HepG2 (cell line): ENCODE results near the gene IRS1. TPM values are rescaled to one million over a fixed set of nuclear protein-coding genes. Genes with fewer than 3 reads are reported as not detected.

Experiments
- AKNA ChIP-seq: sonication (generic); formaldehyde crosslinking; IDR thresholded peaks from 2 replicates; pipeline ENCODE4 v1.4.0; 2020; ENCODE audit warnings: missing genetic modification reagents, borderline replicate concordance
- GZF1 ChIP-seq: sonication (generic); formaldehyde crosslinking; IDR thresholded peaks from 2 replicates; pipeline ENCODE4 v1.5.1; 2020; ENCODE audit warnings: mild to moderate bottlenecking, missing genetic modification reagents
- HDAC2 ChIP-seq: sonication (generic); formaldehyde crosslinking; IDR thresholded peaks from 2 replicates; pipeline ENCODE4 v1.4.0; 2020; ENCODE audit warnings: missing genetic modification reagents
- IRF2 ChIP-seq: IDR thresholded peaks from 2 replicates; pipeline ENCODE4 v1.6.1; 2018; ENCODE audit warnings: missing genetic modification reagents, missing compliant biosample characterization
- JDP2 ChIP-seq: sonication (generic); formaldehyde crosslinking; IDR thresholded peaks from 2 replicates; pipeline ENCODE4 v1.8.1; 2022; ENCODE audit warnings: missing genetic modification reagents, borderline replicate concordance
- MED1 ChIP-seq: sonication (generic); formaldehyde crosslinking; IDR thresholded peaks from 2 replicates; pipeline ENCODE4 v1.4.0; 2020; ENCODE audit warnings: missing genetic modification reagents
- MEIS1 ChIP-seq: sonication (generic); formaldehyde crosslinking; IDR thresholded peaks from 2 replicates; pipeline ENCODE4 v1.9.0; 2021; ENCODE audit warnings: mild to moderate bottlenecking, missing genetic modification reagents, moderate library complexity, borderline replicate concordance
- POLR2AphosphoS5 ChIP-seq: IDR thresholded peaks from 2 replicates; pipeline ENCODE4 v1.6.1; 2012; ENCODE audit warnings: low read depth, low read length
- SALL1 ChIP-seq: sonication (generic); formaldehyde crosslinking; IDR thresholded peaks from 2 replicates; pipeline ENCODE4 v1.8.0; 2022; ENCODE audit warnings: mild to moderate bottlenecking, missing genetic modification reagents
- SATB2 ChIP-seq: sonication (generic); formaldehyde crosslinking; IDR thresholded peaks from 2 replicates; pipeline ENCODE4 v1.5.0; 2020; ENCODE audit warnings: missing genetic modification reagents
- TOPORS ChIP-seq: sonication (generic); formaldehyde crosslinking; IDR thresholded peaks from 2 replicates; pipeline ENCODE4 v1.8.0; 2023; ENCODE audit warnings: mild to moderate bottlenecking, missing genetic modification reagents
- YY1 ChIP-seq: IDR thresholded peaks from 2 replicates; pipeline ENCODE4 v1.6.1; 2011; ENCODE audit warnings: low read length, low read depth, moderate library complexity, mild to moderate bottlenecking; ENCODE audit not compliant: insufficient read depth, insufficient replicate concordance
- ZBTB42 ChIP-seq: sonication (generic); formaldehyde crosslinking; IDR thresholded peaks from 2 replicates; pipeline ENCODE4 v1.5.0; 2020; ENCODE audit warnings: mild to moderate bottlenecking, missing genetic modification reagents
- ZNF207 ChIP-seq: fragments of 450-650 bp; IDR thresholded peaks from 2 replicates; pipeline ENCODE4 v1.6.1; 2016; ENCODE audit warnings: antibody characterized with exemption, borderline replicate concordance
- ZNF501 ChIP-seq: sonication (generic); formaldehyde crosslinking; IDR thresholded peaks from 2 replicates; pipeline ENCODE4 v1.5.1; 2020; ENCODE audit warnings: mild to moderate bottlenecking, moderate library complexity, missing genetic modification reagents
- ZNF619 ChIP-seq: sonication (generic); formaldehyde crosslinking; IDR thresholded peaks from 2 replicates; pipeline ENCODE4 v1.4.0; 2020; ENCODE audit warnings: mild to moderate bottlenecking, missing genetic modification reagents
- ZNF841 ChIP-seq: sonication (generic); formaldehyde crosslinking; IDR thresholded peaks from 2 replicates; pipeline ENCODE4 v1.8.1; 2023; ENCODE audit warnings: missing genetic modification reagents, borderline replicate concordance
- ZSCAN12 ChIP-seq: sonication (generic); formaldehyde crosslinking; IDR thresholded peaks from 2 replicates; pipeline ENCODE4 v1.9.0; 2021; ENCODE audit warnings: mild to moderate bottlenecking, missing genetic modification reagents
- polyA plus RNA-seq, 8 experiments: library from polyadenylated mRNA; depleted of rRNA in 3 of 8; stranded (reverse) in 7 of 8; unstranded in 1 of 8; fragments of >200 nt; fragmentation: Illumina TruSeq in 4 of 8; extraction: Trizol in 4 of 8; gene quantifications; 2 replicates each; pipeline versions ENCODE4 v1.2.1 to v1.2.3, GENCODE V29; 2011 to 2016; ENCODE audit warnings: low read depth in 4 of 8, missing spikeins in 1 of 8, mixed read lengths in 1 of 8; ENCODE audit not compliant: insufficient read depth in 1 of 8
- total RNA-seq, 5 experiments: library from RNA; depleted of rRNA; stranded (reverse); fragments of >200 nt; fragmentation: Illumina TruSeq; extraction: Trizol; gene quantifications; 2 replicates each; pipeline ENCODE4 v1.2.3, GENCODE V29; 2016; ENCODE audit warnings: low read depth in 1 of 5
- TF ChIP-seq, protein P1 (sequence below), 2 experiments: sonication (generic) in 1 of 2; formaldehyde crosslinking in 1 of 2; IDR thresholded peaks; 2 replicates each; pipeline versions ENCODE4 v1.5.1 to v1.6.1; 2011 to 2020; ENCODE audit warnings: borderline replicate concordance in 1 of 2, low read depth in 1 of 2, low read length in 1 of 2, mild to moderate bottlenecking in 1 of 2, missing genetic modification reagents in 1 of 2, moderate library complexity in 1 of 2
- TF ChIP-seq, protein P2 (sequence below): sonication (generic); formaldehyde crosslinking; conservative IDR thresholded peaks from 2 replicates; pipeline ENCODE4 v1.4.0; 2020; ENCODE audit warnings: mild to moderate bottlenecking, missing genetic modification reagents, moderate library complexity

Gene IRS1
- total and polyA plus RNA-seq, 2 of the 13 experiments (the other 11 are each of a cell fraction or from before 2014, with no cell fraction given) = 8.7 to 9.0 TPM

DNA sequence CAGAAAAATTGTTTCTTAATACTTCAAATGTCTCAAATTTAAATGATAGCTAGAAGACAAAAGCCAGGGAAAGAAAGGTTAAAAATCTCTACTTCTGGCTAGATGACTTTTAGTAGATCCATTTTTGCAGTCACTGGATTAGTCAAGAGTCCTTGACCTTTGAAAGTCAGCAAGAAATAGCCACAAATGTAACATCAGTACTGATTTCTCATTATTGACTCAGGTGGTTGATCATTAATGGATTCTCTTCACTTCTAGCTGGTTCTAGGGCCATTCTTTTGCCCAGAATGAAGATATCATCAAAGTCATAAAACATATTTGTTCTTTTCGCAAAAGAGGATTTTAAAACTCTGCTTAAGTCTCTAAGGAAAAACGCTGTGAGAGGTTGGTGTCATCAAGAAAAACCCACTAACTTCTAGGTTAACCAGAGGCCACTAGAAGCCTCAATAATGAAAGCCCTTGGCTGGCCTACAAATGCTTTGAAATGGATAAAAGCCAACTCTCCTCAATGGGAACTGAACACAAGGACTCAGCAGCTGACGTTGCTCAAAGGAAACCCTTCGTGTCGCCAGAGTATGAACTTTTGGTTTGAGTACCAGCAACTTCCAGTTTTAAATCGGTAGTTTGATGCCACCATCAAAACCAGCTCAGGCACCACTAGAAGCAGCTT, 66.3 kb downstream of the IRS1 start (continued):
- TF ChIP-seq, protein P1, sequence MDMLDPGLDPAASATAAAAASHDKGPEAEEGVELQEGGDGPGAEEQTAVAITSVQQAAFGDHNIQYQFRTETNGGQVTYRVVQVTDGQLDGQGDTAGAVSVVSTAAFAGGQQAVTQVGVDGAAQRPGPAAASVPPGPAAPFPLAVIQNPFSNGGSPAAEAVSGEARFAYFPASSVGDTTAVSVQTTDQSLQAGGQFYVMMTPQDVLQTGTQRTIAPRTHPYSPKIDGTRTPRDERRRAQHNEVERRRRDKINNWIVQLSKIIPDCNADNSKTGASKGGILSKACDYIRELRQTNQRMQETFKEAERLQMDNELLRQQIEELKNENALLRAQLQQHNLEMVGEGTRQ (IDR thresholded peaks at IDR 0.05; ENCODE audit: low read depth, low read length) = no peak
- TF ChIP-seq, protein P1 (CRISPR knock-in tag; IDR thresholded peaks at IDR 0.05; ENCODE audit: borderline replicate concordance) = no peak; the same call in 1 of the 2 replicates
- no peak; the same call in 1 of the 2 replicates for TF ChIP-seq POLR2AphosphoS5
- peak; percentile 95 for TF ChIP-seq HDAC2 (CRISPR knock-in tag)
- TF ChIP-seq ZNF207 = no peak
- TF ChIP-seq MEIS1 (CRISPR knock-in tag) = no peak
- peak; percentile 48; the same call in 1 of the 2 replicates for TF ChIP-seq GZF1
- TF ChIP-seq MED1 (CRISPR knock-in tag) = peak; percentile 96
- TF ChIP-seq YY1 = peak; percentile 45
- TF ChIP-seq ZSCAN12 = no peak
- TF ChIP-seq, protein P2, sequence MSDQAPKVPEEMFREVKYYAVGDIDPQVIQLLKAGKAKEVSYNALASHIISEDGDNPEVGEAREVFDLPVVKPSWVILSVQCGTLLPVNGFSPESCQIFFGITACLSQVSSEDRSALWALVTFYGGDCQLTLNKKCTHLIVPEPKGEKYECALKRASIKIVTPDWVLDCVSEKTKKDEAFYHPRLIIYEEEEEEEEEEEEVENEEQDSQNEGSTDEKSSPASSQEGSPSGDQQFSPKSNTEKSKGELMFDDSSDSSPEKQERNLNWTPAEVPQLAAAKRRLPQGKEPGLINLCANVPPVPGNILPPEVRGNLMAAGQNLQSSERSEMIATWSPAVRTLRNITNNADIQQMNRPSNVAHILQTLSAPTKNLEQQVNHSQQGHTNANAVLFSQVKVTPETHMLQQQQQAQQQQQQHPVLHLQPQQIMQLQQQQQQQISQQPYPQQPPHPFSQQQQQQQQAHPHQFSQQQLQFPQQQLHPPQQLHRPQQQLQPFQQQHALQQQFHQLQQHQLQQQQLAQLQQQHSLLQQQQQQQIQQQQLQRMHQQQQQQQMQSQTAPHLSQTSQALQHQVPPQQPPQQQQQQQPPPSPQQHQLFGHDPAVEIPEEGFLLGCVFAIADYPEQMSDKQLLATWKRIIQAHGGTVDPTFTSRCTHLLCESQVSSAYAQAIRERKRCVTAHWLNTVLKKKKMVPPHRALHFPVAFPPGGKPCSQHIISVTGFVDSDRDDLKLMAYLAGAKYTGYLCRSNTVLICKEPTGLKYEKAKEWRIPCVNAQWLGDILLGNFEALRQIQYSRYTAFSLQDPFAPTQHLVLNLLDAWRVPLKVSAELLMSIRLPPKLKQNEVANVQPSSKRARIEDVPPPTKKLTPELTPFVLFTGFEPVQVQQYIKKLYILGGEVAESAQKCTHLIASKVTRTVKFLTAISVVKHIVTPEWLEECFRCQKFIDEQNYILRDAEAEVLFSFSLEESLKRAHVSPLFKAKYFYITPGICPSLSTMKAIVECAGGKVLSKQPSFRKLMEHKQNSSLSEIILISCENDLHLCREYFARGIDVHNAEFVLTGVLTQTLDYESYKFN = peak; percentile 99
- TF ChIP-seq SALL1 (CRISPR knock-in tag) = peak; percentile 81
- no peak for TF ChIP-seq ZNF841
- no peak for TF ChIP-seq ZBTB42 (CRISPR knock-in tag)
- no peak for TF ChIP-seq JDP2 (CRISPR knock-in tag)
- peak; percentile 71; the same call in 1 of the 2 replicates for TF ChIP-seq TOPORS (CRISPR knock-in tag)
- no peak for TF ChIP-seq ZNF619 (CRISPR knock-in tag)
- TF ChIP-seq IRF2 (CRISPR knock-in tag) = peak; percentile 87
- no peak for TF ChIP-seq SATB2 (CRISPR knock-in tag)
- no peak for TF ChIP-seq AKNA (CRISPR knock-in tag)
- no peak for TF ChIP-seq ZNF501 (CRISPR knock-in tag)
